ENCODE measurements around the gene SH3YL1.

The SH3YL1 gene, protein sequence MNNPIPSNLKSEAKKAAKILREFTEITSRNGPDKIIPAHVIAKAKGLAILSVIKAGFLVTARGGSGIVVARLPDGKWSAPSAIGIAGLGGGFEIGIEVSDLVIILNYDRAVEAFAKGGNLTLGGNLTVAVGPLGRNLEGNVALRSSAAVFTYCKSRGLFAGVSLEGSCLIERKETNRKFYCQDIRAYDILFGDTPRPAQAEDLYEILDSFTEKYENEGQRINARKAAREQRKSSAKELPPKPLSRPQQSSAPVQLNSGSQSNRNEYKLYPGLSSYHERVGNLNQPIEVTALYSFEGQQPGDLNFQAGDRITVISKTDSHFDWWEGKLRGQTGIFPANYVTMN

DNA sequence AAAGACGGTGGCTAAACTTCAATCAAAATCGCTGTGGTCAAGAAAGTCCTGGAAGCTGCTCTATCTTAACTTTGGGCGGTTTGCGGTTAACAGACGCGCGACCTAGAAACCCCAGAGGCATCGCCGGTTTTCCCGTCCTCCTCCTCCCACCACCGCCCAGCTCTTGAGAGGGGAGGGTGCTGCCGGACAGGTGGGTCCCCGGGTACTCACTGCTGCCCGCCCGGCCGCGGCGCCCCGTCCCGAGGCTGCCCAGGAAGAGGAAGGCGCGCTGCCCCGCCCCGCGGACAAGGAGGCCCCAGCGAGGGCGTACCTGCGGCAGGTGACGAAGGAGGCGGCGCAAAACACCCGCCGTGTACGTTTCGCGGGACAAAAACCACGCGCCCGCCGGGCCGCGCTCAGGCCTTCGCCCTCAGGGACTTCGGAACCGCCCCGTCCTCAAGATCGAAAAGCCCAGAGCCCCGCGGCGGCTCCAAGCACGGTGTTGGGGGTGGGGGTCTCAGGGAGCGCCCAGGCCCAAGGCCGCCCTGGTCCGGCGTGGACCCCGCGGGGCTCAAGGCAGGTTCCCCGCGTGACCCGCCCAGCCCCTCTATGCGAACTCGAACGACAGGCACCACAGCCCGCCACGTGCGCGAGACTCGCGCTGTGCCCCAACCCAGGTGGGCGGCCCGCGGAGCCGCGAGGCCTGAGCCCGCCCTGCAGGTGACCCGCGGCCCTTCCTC lies at the start of gene SH3YL1:
Gene SH3YL1 (minus strand): TSS at position 259 of the 719 bp plus-strand sequence. CDS start 48 bp downstream, at position 211.
- H3K9me3 ChIP-seq (ENCODE audit: control insufficient read depth, insufficient read depth, low read length), result no peaks in the 10 kb centered on the region
- H3K4me3 ChIP-seq (ENCODE audit: low read length), result peak within 1 kb of the TSS; percentile 100
- H3K4me2 ChIP-seq (ENCODE audit: low read length), result peak within 1 kb of the TSS; percentile 93
- H3K36me3 ChIP-seq (ENCODE audit: control insufficient read depth, low read length), result peaks cover 38% of the 10 kb centered on the region
- no peaks in the 10 kb centered on the region for H3F3A ChIP-seq (ENCODE audit: control insufficient read depth, insufficient read depth)
- peaks cover 55% of the 10 kb centered on the region for H3K79me2 ChIP-seq (ENCODE audit: control insufficient read depth, low read length)
- H3K4me1 ChIP-seq (ENCODE audit: control insufficient read depth, low read length), result peaks cover 42% of the 10 kb centered on the region
- TF ChIP-seq EZH2phosphoT487 (IDR thresholded peaks at IDR 0.05; ENCODE audit: borderline replicate concordance, low read length), result no peak
- TF ChIP-seq, protein P1, sequence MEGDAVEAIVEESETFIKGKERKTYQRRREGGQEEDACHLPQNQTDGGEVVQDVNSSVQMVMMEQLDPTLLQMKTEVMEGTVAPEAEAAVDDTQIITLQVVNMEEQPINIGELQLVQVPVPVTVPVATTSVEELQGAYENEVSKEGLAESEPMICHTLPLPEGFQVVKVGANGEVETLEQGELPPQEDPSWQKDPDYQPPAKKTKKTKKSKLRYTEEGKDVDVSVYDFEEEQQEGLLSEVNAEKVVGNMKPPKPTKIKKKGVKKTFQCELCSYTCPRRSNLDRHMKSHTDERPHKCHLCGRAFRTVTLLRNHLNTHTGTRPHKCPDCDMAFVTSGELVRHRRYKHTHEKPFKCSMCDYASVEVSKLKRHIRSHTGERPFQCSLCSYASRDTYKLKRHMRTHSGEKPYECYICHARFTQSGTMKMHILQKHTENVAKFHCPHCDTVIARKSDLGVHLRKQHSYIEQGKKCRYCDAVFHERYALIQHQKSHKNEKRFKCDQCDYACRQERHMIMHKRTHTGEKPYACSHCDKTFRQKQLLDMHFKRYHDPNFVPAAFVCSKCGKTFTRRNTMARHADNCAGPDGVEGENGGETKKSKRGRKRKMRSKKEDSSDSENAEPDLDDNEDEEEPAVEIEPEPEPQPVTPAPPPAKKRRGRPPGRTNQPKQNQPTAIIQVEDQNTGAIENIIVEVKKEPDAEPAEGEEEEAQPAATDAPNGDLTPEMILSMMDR (IDR thresholded peaks at IDR 0.05; ENCODE audit: low read depth, low read length, poor library complexity, severe bottlenecking), result no peak
- peak within 1 kb of the TSS; percentile 55; the same call in 1 of the 2 replicates for H3K27ac ChIP-seq (ENCODE audit: low read depth, low read length)
- H4K20me1 ChIP-seq (ENCODE audit: control insufficient read depth, insufficient read depth, low read depth, low read length), result peaks cover 32% of the 10 kb centered on the region
- no peaks in the 10 kb centered on the region for H3K9me2 ChIP-seq (replicated peaks; ENCODE audit: control insufficient read depth, low read length)
- H3K27me3 ChIP-seq (ENCODE audit: control insufficient read depth, low read length), result no peaks in the 10 kb centered on the region

- no peaks in the 10 kb centered on the region for H3K79me2 ChIP-seq (ENCODE audit: control insufficient read depth, low read length)
- no peaks in the 10 kb centered on the region for H3K9me3 ChIP-seq (ENCODE audit: control insufficient read depth, insufficient read depth, low read length)
- H3K27ac ChIP-seq (ENCODE audit: low read depth, low read length), result no peak overlapping the region
- H4K20me1 ChIP-seq (ENCODE audit: control insufficient read depth, insufficient read depth, low read depth, low read length), result no peaks in the 10 kb centered on the region
- H3K4me2 ChIP-seq (ENCODE audit: low read length), result no peak overlapping the region
- no peak overlapping the region for H3K4me3 ChIP-seq (ENCODE audit: low read length)
- TF ChIP-seq, protein P1 (IDR thresholded peaks at IDR 0.05; ENCODE audit: low read depth, low read length, poor library complexity, severe bottlenecking), result no peak
- no peak for TF ChIP-seq EZH2phosphoT487 (IDR thresholded peaks at IDR 0.05; ENCODE audit: borderline replicate concordance, low read length)
- no peaks in the 10 kb centered on the region for H3K36me3 ChIP-seq (ENCODE audit: control insufficient read depth, low read length)
- no peaks in the 10 kb centered on the region for H3F3A ChIP-seq (ENCODE audit: control insufficient read depth, insufficient read depth)
- no peaks in the 10 kb centered on the region for H3K4me1 ChIP-seq (ENCODE audit: control insufficient read depth, low read length)
- no peaks in the 10 kb centered on the region for H3K27me3 ChIP-seq (ENCODE audit: control insufficient read depth, low read length)
- H3K9me2 ChIP-seq (replicated peaks; ENCODE audit: control insufficient read depth, low read length), result no peaks in the 10 kb centered on the region
These were observed 47.2 kb upstream of the SH3YL1 start for GRCh38 chr2:310994-311393.

- H3F3A ChIP-seq (ENCODE audit: control insufficient read depth, insufficient read depth), result no peaks in the 10 kb centered on the region
- H3K27ac ChIP-seq (ENCODE audit: low read depth, low read length), result no peak overlapping the region
- H3K27me3 ChIP-seq (ENCODE audit: control insufficient read depth, low read length), result no peaks in the 10 kb centered on the region
- H3K4me3 ChIP-seq (ENCODE audit: low read length), result no peak overlapping the region
- H3K36me3 ChIP-seq (ENCODE audit: control insufficient read depth, low read length), result no peaks in the 10 kb centered on the region
- H3K4me2 ChIP-seq (ENCODE audit: low read length), result no peak overlapping the region
- no peaks in the 10 kb centered on the region for H3K9me3 ChIP-seq (ENCODE audit: control insufficient read depth, insufficient read depth, low read length)
- H3K4me1 ChIP-seq (ENCODE audit: control insufficient read depth, low read length), result no peaks in the 10 kb centered on the region
- no peaks in the 10 kb centered on the region for H3K9me2 ChIP-seq (replicated peaks; ENCODE audit: control insufficient read depth, low read length)
- no peak for TF ChIP-seq EZH2phosphoT487 (IDR thresholded peaks at IDR 0.05; ENCODE audit: borderline replicate concordance, low read length)
- TF ChIP-seq, protein P1 (IDR thresholded peaks at IDR 0.05; ENCODE audit: low read depth, low read length, poor library complexity, severe bottlenecking), result no peak
- H4K20me1 ChIP-seq (ENCODE audit: control insufficient read depth, insufficient read depth, low read depth, low read length), result no peaks in the 10 kb centered on the region
- H3K79me2 ChIP-seq (ENCODE audit: control insufficient read depth, low read length), result no peaks in the 10 kb centered on the region
These were observed 46.2 kb upstream of the SH3YL1 start for GRCh38 chr2:309954-310510.
